Activated T-cell treated with anti-CD3 and anti-CD28 coated beads, Interleukin-2, amount 50 U/mL, for 1 hour (primary cell): ENCODE results near the gene EOLA2.
"Not testable (repeated sequence)": the region's sequence is repeated elsewhere in the genome, so short reads cannot be mapped to it uniquely, and the experiment has no call there.

Experiments
- DNase-seq: peaks from one replicate; pipeline ENCODE4 v3.0.0-alpha.2; 2020

EOLA2 gene

DNA sequence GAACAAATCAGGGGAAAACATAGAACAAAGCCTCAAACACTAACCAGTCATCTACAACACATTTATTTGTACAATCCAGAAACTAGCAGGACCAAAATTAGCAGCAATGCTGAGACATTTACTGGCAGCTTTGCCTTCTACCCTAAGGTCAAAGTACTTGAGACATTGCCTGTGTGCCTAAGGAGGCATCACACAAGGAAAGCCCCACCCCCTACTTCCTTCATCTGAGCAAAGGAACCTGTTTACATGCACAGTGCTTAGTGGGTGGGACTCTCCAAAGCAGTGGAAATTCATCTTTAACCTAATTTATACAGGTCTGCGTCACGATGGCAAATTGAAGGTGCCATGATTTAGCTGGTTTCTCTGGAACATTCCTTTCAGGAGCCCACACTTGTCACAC is 6.1 kb downstream of the EOLA2 start:
- not testable (repeated sequence) for DNase-seq

DNA sequence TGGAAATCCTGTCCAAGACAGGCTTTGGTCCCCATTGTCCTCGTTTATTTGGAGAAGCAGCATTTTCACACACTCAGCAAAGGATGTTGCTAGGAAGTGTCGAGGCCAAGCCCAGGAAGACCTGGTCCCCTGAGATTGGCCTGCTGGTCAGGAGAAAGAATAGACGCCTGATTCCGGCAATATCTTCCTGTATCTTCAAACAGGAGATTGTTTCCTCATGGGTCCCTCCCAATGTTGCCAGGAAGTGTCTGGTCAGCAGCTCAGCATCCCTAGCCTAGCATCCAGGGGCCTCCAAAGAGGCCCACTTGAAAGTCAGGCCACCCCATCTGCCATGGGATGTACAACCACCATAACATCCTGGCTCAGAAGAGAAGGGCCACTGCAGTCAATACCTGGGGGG is 6.9 kb downstream of the EOLA2 start:
- DNase-seq, result not testable (repeated sequence)

DNA sequence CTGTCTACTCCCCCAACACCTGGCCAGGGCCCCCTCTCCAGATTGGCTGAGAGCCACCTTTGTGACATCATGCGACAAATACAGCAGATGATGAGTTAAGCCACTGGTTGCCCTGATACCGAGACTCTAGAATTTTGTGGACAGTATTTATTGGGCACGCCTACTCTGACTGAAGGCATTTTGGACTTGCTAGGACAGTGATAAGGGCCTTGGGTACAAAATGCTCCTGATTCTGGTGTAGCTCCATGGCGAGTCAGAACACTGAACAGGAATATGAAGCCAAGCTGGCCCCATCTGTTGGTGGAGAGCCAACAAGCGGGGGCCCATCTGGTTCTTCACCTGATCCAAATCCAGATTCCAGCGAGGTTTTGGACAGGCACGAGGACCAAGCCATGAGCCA is 8.9 kb downstream of the EOLA2 start, which contains the start of gene HSFX4:
TSS of gene HSFX4 (plus strand) at position 174 of the 400 bp plus-strand sequence. CDS start at position 246, 72 bp downstream.
- DNase-seq, result not testable (repeated sequence)

DNA sequence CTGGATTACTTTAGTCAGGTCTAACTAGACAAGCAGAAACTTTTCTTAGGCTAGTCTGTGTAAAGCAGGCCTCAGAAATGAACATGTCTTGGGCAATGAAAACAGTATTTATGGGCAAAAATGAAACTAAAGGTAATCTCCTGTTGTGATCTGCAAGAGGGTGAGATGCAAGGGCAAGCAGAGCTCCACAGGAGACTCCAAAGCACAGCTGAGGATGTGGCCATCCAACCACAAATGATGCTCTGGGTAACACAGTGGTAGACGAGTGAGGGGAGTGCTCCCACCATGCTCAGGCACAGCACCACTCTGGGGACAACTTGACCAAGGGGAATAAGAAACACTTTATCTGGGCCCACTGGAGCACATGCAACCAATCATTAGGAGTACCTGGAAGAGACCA is 9.7 kb downstream of the EOLA2 start:
- not testable (repeated sequence) for DNase-seq

DNA sequence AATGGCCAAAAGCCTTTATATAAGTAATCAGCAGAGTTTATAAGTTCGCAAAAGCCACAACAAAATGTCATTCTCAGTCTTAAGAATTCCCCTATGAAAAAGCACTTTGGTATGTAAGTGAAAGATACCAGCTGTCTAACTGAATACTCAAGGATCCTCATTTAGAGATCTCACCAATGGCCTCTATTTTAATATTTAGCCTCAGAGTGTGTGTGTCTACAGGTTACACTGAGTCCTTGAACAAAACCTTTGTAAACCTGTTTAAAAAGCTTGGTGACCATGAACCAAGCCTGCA is 10.4 kb downstream of the EOLA2 start:
- not testable (repeated sequence) for DNase-seq

DNA sequence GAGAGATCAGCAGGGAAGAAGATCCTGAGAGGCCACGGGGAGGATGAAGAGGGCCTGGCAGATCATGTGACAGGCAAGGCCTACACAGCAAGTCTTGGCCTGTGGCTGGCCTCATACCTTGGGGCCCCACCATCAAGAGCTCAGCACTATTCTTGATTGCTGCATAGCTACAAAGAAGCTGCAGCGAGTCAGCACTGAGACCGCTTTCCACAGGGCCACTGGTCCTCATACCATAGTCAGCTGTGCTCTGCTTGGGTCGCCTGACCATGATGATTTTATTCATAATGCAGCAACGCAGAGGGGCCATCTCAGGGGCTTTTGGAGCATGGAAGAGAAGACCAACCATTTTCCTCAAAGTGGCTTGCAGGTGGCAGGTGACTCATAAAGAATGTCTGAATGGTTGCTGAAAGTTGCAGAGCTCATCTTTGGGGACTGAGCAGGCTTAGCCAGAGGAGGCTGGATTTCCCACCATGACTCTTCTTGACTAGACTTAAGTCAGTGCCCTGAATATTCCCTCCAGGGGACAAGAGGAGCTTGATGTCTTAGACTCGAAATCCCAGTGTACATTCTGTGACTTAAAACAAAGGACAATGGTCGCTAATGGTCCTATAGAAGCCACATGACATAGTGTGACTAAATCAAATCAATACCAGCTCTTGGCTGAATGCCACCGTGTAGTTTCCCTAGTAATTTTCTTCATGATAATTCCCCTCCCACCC is 10.9 kb downstream of the EOLA2 start:
- DNase-seq, result not testable (repeated sequence)

DNA sequence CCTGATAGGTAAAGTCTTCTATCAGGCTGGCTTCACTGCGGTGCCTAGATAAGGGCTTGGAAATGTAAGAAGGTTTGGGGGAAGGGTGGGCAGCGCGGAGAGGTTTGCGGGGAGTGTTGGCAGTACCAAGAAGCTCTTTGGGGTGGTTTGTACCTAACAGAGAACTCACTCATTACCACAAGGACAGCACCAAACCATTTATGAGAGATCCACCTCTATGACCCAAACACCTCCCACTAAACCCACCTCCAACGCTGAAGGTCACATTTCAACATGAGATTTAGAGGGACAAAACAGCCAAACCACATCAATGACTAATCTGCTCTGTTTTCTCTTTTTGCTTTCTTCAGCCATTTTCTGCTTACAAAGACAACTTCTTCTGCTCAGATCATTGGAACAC is 13.9 kb downstream of the EOLA2 start:
- not testable (repeated sequence) for DNase-seq

DNA sequence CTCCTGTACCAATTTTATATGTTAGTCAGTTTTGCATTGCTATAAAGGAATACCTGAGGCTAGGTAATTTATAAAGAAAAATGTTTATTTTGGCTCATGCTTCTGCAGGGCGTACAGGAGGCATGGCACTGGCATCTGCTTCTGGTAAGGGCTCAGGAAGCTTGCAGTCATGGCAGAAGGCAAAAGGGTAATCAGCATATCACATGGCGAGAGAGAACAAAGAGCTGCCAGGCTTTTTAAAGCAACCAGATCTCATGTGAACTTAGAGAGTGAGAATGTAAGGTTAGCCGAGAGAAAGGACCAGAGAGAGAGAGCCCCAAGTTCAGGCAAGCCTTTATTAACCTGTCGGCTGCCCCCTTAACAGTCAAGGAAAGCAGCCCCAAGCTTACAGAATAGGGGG is 14.5 kb downstream of the EOLA2 start:
- DNase-seq, result not testable (repeated sequence)

DNA sequence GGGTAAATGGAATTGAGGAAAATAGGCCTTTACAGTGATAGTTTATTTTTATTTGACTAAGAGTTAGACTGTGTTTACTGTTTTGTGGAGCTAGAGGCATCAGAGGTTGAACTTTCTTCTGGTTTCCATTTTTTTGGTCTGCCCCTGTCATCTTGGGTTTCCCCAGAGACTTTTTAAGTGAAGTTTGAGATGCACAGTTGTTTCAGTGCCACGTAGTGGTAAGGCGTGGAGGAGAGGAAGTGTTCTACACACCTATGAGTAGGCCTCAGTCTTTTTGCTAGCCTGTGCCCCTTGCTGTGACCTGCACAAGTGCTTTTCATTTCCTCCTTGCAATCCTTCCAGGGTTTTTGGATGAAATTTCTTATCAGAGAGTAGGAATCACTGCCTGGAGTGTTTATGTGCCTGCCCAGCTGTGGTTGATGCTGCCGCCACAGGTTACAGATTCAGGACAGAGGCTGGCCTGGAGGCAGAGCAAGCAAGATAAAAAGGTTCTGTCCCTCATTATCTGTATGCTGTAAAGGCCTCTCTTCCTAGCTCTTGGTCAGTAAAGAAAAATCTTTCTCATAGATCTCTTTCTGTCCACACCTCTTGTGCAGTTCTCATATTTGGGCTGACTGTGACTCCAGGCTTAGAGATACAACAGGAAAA is 21.4 kb downstream of the EOLA2 start:
- DNase-seq, result no peak

DNA sequence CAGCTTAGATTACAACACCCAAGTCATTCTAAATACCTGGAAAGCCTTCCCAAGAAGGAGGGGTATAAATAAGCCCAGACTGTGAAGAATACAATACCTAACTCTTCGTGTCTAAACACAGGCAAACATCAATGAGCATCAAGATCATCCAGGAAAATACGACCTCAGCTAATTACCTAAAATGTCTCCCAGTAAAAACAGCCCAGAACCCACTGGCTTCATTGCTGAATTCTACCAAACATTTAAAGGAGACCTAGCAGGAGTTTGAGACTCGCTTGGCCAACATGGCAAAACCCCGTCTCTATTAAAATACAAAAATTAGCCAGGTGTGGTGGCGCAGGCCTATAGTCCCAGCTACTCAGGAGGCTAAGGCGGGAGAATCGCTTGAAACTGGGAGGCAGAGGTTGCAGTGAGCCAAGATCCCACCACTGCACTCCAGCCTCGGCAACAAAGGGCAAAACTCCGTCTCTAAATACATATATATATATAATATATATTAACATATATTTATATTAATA is 28.1 kb downstream of the EOLA2 start:
- no peak for DNase-seq

DNA sequence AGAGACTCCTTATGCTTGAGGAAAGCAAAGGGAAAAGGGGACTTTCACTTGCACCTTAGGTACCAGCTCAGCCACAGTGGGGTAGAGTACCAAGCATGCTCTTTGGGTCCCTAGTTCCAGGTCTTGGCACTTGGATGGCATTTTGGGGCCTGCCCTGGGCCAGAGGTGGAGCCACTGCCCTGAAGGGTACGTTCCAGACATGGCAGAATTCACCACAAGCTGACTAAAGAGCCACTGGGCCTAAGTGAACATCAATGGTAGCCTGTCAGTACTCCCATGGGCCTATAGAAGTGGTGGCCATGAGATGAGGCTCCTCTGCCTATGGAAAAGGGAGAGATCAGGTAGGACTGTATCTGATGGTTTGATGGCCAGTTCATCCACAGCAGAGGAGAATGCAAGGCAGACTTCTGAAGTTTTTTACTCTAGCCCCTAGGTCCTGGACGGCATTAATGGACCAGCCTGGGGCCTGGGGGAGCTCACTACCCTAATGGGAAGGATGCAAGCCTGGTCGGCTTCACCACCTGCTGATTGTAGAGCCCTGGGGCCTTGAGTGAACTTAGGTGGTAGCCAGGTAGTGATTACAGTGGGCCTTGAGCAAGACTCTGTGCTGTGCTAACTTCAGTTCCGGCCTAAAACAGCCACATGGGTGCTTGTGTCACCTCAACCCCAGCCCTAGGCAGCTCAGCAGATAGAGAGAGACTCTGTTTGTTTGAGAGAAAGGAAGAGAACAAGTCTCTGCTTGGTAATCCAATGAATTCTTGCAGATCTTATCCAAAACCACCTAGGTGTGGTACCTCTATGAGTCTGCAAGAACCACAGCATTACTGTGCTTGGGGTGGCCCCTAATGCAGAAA is 28.7 kb downstream of the EOLA2 start:
- DNase-seq, result no peak

DNA sequence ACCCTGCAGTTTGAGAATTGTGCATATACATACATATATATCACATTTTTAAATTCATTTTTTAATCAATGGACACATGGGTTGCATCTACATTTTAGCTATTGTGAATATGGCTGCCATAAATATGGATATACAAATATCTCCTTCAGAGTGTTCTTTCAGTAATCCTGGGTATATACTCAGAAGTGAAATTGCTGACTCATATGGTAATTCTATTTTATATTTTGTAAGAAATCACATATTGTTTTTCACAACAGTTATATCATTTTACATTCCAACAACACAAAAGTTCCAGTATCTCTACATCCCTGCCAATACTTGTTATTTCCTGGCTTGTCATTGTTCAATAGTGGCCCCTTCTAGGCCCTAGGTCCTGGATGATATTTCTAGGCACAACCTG is 29.6 kb downstream of the EOLA2 start:
- no peak for DNase-seq

DNA sequence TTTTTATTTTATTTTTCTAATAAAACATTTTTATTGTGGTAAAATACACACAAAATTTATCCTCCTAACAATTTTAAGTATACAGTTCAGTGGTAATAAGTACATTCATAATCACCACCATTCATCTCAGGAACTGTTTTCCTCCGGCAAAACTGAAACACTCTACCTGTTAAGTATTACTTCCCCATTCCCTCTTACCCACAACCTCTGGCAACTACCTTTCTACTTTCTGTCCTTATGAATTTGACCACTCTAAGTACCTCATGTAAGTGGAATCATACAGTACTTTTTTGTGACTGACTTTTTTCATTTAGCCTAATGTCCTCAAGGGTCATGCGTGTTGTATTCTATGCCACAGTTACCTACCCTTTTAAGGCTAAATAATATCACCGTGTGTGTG is 30.0 kb downstream of the EOLA2 start:
- no peak for DNase-seq

DNA sequence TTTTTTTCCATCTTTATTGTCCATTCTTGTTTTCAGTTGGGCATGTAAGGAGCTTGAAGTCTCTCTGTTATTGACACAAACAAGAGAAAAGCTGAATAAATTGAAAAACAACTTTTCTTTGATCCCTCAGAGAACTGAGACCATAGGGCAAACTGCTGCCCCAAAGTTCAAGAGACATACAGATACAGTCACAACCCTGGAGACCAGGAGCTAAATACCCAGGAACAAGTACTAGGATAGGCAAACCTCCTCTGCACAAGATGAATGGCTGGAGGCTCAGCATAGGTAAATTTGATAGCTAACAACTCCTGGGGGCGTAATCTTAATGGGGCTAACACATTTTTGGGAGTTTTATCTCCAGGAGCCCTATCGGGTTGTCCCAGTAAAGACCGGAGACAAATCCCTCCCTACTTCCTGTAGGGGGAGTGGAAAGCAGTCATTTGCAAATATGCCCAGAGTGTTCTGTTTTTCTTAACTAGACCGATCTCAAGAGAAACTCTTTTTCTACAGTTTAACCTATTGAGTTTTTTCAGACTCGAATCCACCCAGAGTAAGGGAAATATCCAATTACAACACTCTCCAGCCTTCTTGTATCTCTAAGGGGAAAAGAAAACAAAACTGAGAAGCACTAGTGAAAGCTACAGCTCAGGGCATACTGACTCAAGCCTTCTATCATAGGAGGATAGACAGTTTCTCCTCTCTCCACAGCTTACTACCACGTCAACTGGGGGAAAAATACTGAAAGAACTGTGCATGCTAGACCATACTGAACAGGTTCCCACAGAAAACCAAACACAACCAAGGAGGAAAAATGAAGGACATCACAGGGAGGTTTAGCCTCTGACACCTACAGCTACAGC is 34.2 kb downstream of the EOLA2 start:
- DNase-seq, result no peak

DNA sequence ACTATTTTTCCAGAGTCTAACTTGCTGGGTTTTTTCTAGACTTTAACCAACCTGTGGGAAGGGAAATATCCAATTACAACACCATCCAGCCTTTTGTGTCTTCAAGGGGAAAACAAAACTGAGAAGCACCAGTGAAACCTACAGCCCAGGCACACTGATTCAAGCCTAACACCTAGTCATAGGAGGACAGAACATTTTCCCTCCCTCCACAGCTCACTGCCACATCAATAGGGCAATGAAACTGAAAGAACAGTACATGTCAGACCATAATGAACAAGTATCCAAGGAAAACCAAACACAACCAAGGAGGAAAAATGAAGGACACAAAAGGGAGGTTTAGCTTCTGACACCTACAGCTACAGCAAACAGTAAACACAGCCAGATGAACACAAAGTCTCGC is 39.7 kb downstream of the EOLA2 start:
- no peak for DNase-seq

DNA sequence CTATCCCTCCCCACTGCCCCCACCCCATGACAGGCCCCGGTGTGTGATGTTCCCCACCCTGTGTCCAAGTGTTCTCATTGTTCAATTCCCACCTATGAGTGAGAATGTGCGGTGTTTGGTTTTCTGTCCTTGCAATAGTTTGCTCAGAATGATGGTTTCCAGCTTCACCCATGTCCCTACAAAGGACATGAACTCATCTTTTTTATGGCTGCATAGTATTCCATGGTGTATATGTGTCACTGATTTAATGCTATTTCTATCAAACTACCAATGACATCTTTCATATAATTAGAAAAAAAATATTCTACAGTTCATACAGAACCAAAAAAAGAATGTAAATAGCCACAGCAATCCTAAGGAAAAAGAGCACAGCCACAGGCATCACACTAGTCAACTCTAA is 47.5 kb downstream of the EOLA2 start:
- not testable (repeated sequence) for DNase-seq
